GM18498 (cell line): ENCODE data around the gene BHLHE40.
"Not testable (repeated sequence)": the region's sequence is repeated elsewhere in the genome, so short reads cannot be mapped to it uniquely, and the experiment has no call there.

Source experiments
- ATAC-seq: cut with Tn5 transposase; IDR thresholded peaks from one replicate; pipeline ENCODE4 v1.9.1; 2021; ENCODE audit warnings: mild to moderate bottlenecking, moderate library complexity; ENCODE audit not compliant: unreplicated experiment

The BHLHE40 gene

DNA sequence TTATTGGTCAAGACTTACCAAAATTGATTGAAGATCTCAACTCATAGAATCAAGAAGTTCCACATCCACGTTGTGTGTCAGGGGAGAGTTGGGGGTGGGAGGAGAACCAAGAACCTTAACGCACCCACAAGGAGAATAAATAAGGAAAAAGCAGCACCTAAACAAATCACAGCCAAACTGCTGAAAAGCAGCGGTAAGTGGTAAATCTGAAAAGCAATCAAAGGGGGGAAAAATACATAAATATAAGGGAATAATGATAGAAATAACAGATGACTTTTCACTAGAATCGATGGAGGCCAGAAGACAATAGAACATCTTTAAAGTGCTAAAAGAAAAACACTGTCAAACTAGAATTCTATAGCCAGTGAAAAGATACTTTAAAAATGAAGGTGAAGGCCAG lies 20.1 kb upstream of the BHLHE40 start:
- ATAC-seq, result no peak

DNA sequence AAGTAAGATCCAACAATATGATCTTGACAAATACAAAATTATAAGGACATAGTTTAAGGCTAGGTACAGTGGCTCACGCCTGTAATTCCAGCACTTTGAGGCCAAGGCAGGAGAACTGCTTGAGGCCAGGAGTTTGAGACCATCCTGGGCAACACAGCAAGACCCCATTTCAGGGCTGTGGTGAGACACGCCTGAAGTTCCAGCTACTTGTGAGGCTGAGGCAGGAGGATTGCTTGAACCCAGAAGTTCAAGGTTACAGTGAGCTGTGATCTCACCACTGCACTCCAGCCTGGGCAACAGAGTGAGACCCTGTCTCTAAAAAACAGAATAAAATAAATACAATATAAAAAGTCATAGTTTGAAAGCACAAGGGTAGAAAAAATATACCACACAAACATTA lies 17.4 kb upstream of the BHLHE40 start:
- not testable (repeated sequence) for ATAC-seq

DNA sequence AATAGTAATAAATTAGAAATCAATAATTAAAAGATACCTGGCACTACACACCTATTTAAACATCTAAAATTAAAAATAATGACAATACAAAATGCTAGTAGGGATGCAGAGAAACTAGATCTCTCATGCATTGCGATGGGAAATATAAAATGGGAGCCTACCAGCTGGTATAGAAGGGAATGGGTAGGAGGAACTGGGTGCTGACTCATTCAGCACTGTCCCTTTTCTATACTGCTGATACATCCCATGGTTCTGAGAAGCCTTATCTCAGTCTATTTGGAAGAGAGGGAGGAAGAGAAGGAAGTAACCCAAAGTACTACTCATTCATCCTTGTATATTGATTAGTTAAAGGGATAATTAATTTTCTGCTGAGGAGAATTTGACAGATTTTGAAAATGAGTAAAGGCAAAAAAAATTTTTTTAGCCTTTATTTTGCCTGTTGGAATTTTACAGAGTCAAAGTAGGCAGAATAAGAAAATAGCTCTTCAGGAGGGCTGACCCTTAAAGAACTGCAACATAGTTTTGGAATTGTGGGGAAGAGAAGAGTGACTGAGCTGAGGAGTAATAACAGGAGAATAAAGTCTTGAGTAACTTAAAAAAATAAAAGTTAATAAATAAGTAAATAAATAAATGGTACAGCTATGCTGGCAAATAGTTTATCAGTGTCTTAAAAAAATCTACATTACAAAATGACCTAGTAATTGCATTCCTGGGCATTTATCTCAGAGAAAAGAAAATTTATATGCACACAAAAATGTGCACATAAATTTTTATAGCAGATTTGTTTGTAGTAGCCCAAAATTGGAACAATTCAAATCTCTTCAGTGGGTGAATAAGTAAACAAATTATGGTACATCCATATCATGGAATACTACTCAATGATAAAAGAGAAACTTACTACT lies 15.3 kb upstream of the BHLHE40 start:
- ATAC-seq, result no peak

DNA sequence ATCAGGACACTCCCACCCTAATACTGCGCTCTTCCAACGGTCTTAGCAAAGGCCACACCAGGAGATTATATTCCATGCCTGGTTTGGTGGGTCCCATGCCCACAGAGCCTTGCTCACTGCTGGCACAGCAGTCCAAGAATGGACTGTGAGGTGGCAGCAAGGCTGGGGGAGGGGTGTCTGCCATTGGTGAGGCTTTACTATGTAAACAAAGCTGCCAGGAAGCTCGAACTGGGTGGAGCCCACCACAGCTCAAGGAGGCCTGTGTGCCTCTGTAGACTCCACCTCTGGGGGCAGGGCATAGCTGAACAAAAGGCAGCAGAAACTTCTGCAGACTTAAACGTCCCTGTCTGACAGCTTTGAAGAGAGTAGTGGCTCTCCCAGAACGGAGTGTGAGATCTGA lies 13.2 kb upstream of the BHLHE40 start:
- not testable (repeated sequence) for ATAC-seq

DNA sequence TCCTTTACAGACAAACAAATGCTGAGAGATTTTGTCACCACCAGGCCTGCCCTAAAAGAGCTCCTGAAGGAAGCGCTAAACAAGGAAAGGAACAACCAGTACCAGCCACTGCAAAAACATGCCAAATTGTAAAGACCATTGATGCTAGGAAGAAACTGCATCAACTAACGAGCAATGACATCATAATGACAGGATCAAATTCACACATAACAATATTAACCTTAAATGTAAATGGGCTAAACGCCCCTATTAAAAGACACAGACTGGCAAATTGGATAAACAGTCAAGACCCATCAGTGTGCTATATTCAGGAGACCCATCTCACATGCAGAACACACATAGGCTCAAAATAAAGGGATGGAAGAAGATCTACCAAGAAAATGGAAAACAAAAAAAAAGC lies 11.6 kb upstream of the BHLHE40 start:
- not testable (repeated sequence) for ATAC-seq

DNA sequence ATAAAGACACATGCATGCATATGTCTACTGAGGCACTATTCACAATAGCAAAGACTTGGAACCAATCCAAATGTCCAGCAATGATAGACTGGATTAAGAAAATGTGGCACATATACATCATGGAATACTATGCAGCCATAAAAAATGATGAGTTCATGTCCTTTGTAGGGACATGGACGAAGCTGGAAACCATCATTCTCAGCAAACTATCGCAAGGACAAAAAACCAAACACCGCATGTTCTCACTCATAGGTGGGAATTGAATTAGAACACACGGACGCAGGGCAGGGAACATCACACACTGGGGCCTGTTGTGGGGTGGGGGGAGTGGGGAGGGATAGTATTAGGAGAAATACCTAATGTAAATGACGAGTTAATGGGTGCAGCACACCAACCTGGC lies 7.8 kb upstream of the BHLHE40 start:
- ATAC-seq, result not testable (repeated sequence)

DNA sequence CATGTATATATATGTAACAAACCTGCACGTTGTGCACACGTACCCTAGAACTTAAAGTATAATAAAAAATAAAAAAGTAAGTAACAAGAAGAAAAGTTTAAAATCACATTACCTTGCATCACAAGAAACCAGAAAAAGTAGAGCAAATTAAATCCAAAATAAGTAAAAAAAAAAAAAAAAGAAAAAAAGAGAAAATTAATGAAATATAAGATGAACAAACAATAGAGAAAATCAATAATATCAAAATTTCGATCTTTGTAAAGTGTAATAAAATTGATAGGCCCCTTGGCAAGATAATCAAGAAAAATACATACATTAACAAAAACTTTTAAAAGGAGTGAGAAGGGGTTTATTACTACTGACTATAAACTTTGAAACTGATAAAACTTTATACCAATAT lies 7.4 kb upstream of the BHLHE40 start:
- ATAC-seq, result no peak

DNA sequence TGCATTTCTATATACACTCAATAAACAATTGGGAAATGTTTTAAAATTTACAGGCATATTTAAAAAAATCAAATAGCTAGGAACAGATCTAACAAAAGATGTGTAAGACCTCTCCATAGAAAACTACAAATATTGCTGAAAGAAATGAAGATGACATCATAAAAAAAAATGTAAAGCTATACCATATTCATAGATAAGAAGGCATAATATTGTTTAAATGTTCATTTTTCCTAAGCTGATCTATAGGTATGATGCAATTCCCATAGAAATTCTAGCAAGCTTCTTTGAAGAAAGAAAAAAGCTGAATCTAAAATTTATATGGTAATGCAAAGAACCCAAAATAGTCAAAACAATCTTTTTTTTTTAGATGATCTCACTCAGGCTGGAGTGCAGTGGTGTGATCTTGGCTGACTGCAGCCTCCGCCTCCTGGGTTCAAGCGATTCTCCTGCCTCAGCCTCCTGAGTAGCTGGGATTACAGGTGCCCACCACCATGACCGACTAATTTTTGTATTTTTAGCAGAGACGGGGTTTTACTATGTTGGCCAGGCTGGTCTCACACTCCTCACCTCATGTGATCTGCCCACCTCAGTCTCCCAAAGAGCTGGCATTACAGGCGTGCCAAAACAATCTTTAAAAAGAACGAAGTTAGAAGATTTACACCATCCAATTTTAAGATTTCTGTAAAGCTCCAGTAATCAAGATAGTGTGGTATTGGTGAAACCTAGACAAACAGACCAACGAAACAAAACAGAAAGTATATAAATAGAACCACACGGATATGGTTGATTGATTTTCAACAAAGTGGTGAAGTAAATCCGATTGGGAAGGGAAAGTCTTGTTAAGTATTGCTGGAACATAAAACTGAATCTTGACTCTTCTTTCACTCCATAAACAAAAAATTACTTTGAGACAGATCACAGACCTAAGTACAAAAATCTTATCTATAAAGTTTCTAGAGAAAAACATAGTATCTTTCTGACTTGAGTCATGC lies 6.3 kb upstream of the BHLHE40 start:
- ATAC-seq, result peak; percentile 33

DNA sequence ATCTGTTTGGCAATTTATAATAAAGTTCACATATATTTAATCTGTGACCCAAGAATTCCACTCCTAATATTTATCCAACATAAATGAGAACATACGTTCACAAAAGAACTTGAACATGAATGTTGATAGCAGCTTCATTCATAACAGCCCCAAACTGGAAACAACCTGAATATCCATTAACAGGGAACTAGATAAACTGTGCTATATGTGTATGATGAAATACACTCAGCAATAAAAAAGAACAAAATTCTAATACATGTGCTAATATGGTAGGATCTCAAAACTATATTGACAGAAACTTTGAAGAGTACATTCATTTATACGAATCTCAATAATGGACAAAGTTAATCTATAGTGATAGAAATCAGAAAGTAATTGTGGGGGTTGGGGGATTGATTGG lies 5.1 kb upstream of the BHLHE40 start:
- no peak for ATAC-seq

DNA sequence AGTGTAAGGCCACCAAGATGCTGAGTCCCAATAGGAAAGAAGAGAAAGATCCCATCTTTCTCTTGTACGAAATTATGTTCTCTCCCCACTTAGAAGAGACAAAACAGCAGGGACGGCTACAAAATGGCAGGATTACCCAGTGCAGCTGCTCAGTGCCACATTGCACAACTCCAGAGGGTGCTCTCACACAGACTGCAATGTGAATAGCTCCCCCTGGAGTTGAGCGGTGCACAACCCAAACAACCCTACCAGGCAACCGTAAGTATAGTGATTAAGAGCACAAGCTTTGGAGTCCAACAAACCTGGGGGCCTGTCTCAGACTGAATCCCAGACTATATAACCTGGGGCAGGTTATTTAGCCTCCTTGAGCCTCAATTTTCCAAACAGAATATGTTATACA lies 3.1 kb upstream of the BHLHE40 start:
- no peak for ATAC-seq

DNA sequence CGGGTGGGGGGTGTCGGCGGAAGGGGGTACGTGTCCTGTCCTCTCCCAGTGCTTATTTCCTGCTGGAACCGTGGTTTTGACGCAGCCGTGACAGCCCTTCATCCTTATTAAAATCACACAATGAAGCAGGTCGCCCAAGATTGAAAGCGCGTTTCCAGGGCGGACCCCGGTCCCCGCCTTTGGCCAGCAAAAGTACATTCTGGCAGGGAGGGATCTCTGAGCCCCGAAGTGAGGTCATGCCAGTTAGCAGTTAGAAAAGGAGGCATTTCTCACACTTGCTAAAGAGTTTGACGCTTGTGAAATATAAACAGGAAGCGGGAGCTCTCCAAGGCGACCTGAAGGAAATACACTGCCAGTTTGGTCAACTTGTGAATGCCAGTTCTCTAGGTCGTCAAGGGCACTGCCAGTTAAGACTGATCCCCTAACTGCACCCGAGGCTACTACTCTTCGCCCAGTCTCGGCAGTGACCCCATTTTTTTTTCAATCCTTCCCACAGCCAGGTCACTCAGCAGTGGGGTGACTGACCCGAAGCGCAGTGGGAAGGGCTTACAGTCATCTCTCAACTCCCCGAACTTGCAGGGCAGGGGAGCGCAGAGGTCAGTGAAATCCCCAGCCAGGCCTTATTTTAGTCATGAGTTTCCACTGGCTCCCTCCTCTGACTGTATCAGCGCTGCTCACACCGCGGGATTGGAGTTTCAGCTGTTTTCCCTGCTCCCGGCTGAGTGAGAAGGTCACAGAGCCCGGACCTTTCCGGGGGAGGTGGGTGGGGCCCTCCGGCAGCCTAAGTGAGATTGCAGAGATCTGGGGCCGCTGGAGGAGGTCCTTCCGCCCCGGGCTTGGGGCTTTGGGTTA lies 2.0 kb upstream of the BHLHE40 start:
- peak; percentile 32 for ATAC-seq

DNA sequence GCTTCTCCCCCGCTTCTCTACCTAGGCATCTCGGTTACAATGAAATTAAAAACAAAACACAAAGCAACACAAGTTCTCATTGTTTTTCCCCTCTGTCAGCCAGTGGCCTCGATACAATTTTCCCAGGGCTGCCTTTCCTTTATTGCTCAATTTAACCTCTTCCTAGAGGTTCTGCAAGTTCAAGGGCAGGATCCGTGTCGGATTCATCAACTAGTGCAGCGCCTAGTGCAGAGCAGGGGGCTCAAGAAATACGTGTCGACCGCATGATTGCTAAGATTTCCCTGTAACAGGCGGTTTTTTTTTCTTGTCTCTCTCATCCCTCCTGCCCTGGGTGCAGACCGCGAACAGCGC lies 1.4 kb upstream of the BHLHE40 start:
- ATAC-seq, result no peak

DNA sequence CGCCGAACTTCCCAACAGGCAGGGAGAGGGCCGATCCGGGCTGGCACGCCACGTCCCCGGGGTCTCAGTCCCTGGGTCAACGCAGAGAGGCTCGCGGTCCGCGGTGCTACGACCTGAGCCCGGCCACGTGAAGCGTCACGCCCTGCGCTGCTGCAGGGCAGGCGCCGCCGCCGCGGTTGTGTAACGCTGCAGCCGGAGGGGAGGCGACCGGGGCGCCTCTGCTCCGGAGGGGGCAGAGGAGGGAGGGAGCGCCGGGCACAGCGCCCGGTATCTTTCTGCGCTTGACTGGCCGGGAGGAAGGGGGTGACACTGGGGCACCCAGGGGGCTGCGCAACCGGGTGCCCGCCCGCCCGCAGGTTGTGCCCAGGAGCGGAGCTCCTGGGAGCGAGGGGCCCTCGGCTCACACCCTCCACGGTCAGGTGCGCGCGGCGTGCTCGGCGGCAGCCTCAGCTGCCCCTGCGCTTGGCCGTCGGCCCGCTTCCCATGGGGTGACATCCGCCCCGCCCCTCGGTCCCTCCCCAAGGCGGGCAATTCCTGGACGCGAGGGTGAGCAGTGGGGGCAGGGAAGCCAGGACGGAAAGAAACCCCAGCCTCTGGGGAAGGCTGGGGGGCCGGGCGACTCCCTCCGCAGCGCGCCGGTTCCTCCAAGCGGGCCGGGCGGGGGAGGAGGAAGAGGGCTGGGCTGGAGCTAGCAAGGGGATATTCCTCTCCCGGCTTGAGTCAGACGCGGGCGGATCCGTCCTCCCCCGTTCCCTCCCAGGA lies 852 bp upstream of the BHLHE40 start:
- peak; percentile 51 for ATAC-seq

DNA sequence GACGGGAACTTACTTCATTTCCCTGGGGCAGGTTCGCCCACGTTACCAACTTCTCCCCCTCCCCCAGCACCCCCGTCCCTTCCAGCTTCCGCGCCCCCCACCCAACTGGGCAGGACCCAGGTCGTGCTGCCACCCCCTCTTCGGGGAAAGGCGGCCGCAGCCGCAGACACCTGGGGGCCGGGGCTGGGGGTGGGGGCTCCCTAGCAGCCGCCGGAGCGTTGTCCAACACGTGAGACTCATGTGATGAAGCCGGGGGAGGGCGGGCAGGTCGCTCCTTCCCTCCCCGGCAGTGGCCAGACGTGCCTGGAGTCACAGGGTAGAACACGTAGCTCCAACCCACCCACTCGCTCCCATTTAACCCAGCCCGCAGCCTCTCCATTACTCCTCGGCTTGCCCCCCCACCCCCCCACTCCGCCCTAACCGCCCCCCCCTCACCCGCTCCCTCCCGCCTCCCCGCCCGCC lies 240 bp upstream of the BHLHE40 start:
- ATAC-seq, result peak; percentile 49

DNA sequence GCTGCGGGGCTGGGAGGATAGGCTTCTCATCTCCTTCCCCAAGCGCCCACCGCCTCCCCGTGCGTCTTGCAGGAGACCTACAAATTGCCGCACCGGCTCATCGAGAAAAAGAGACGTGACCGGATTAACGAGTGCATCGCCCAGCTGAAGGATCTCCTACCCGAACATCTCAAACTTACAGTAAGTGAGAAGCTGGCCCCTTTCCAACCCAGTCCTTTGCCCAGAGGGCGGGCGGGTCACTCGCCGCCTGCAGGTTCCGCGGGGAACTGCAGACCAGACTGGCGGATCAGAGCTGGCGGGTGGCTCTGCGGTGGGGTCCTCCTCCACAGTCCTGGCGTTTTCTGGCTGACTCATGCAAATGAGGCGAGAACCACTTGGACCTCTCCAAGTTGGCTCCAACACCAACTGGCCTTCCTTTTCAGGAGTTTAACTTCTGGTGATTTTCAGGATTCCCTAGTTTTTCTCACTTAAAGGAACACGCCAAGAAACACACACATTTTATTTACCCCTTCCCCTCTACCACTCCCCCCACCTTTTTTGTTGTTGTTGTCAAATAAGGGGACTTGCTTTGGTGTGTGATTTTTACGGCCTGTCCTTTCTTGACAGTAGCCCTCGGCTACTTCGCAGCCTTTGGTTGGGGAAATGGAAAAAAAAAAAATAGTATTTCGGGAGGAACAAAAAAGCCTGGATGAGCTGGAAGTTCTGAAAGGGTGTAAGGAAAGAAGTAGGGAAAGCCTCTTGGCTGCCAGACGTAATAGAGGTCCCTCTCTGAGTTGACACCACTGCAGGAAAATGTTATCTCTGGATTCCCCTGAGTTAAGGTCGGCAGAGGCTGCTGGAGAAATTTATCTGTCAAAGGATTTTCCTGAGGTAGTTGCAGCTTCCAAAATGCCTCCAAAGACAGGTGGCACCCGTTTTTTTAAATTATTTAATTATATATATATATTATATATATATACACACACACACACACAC lies 1.3 kb downstream of the BHLHE40 start:
- ATAC-seq, result no peak

DNA sequence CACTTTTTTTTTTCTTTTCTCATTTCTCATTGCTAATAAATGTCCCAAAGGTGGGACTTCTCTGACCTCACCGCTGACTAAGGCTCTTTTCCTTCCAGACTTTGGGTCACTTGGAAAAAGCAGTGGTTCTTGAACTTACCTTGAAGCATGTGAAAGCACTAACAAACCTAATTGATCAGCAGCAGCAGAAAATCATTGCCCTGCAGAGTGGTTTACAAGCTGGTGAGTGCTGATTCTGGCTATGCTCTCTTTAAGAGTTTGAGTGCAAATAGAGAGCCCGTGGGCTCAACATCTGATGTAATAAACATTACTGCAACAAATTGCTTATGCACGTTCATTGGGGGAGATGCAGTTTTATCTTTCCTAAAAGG lies 2.0 kb downstream of the BHLHE40 start:
- ATAC-seq, result no peak

DNA sequence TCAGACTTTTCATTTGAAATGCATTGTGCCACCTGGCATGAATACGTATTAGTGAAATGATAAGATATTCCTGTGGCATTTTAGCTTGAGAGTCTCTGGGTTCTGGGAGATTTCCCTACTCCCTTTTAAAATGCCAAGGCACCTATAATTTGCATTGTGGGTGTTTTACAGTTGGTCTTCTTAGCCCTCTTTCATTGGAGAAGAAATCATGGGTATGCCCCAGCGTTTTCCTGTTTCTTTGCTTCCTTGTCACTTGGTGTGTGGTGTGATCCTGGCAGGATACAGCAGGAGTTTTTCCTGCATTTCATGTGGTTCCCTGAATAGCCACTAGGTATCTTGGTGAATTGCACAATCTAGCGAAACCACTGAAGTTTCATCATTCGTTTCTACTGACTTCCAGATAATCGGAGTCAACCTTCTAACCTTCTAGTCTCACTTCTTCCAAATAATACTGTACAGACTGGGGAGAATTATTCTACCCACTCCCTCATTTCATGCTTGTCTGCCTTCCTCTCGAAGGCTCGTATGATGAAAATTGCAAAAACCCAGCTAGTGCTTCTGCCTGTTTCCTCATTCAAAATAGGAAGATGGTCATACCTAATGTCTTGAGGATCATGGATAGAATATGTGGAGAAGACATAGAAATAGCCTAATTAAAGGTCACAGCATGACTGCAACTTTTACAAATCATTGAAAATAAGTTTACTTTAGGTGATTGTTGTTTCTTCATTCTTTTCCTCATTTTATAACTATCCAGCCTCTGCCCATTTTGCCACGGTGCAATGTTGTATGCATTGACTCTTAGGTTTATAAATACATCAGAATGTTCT lies 2.6 kb downstream of the BHLHE40 start:
- ATAC-seq, result no peak
